Neuronal stem cell (in vitro differentiated cells): Measurements from ENCODE around the gene GIPC3.

Experiments used
- DNase-seq: peaks from one replicate; pipeline ENCODE4 v3.0.0-alpha.2; 2013; ENCODE audit warnings: low spot score
- H2AFZ ChIP-seq: one replicate; pipeline ENCODE4 v1.6.1; 2013; ENCODE audit warnings: mild to moderate bottlenecking, low read length, inconsistent platforms
- H2AK5ac ChIP-seq: 2 replicates; pipeline ENCODE4 v1.6.1; 2013; ENCODE audit warnings: low read depth, mild to moderate bottlenecking, inconsistent platforms, low read length, moderate library complexity, mixed read lengths
- H2BK120ac ChIP-seq: 2 replicates; pipeline ENCODE4 v1.6.1; 2013; ENCODE audit warnings: low read depth, mild to moderate bottlenecking, inconsistent platforms, low read length, moderate library complexity, mixed read lengths
- H2BK12ac ChIP-seq: one replicate; pipeline ENCODE4 v1.6.1; 2013; ENCODE audit warnings: low read length, inconsistent platforms
- H2BK15ac ChIP-seq: 2 replicates; pipeline ENCODE4 v1.6.1; 2013; ENCODE audit warnings: mild to moderate bottlenecking, low read length, inconsistent platforms, mixed read lengths
- H2BK5ac ChIP-seq: one replicate; pipeline ENCODE4 v1.6.1; 2013; ENCODE audit warnings: inconsistent platforms, mild to moderate bottlenecking, low read length, moderate library complexity
- H3K14ac ChIP-seq: one replicate; pipeline ENCODE4 v1.6.1; 2013; ENCODE audit warnings: low read length, inconsistent platforms
- H3K18ac ChIP-seq: 2 replicates; pipeline ENCODE4 v1.6.1; 2013; ENCODE audit warnings: low read length, inconsistent platforms
- H3K23ac ChIP-seq: 2 replicates; pipeline ENCODE4 v1.6.1; 2013; ENCODE audit warnings: low read depth, mild to moderate bottlenecking, mixed read lengths, low read length, inconsistent platforms; ENCODE audit not compliant: poor library complexity
- H3K27ac ChIP-seq: replicated peaks from 3 replicates; pipeline ENCODE4 v1.5.1; 2013; ENCODE audit warnings: low read length, inconsistent platforms
- H3K27me3 ChIP-seq, 3 experiments: 2 replicates each; pipeline ENCODE4 v1.6.1; 2013; ENCODE audit warnings: low read length in 3 of 3, mild to moderate bottlenecking in 2 of 3, inconsistent platforms in 1 of 3, low read depth in 1 of 3, mixed read lengths in 1 of 3, moderate library complexity in 1 of 3; ENCODE audit not compliant: control insufficient read depth in 3 of 3, insufficient read depth in 3 of 3
- H3K36me3 ChIP-seq, 2 donors: replicated peaks in 1 of 2; 2 replicates each; pipeline ENCODE4 v1.6.1; 2013; ENCODE audit warnings: low read length in 2 of 2; ENCODE audit not compliant: control insufficient read depth in 2 of 2, insufficient read depth in 2 of 2
- H3K4ac ChIP-seq: 2 replicates; pipeline ENCODE4 v1.6.1; 2013; ENCODE audit warnings: inconsistent platforms, mild to moderate bottlenecking, low read length, moderate library complexity
- H3K4me1 ChIP-seq, 2 donors: 1 replicate in 1 of 2; 2 replicates in 1 of 2; pipeline ENCODE4 v1.6.1; 2013; ENCODE audit warnings: low read length in 2 of 2, low read depth in 1 of 2; ENCODE audit not compliant: control insufficient read depth in 2 of 2, insufficient read depth in 1 of 2
- H3K4me2 ChIP-seq: one replicate; pipeline ENCODE4 v1.6.1; 2013; ENCODE audit warnings: mild to moderate bottlenecking, low read length, inconsistent platforms; ENCODE audit not compliant: insufficient read depth, poor library complexity, severe bottlenecking
- H3K4me3 ChIP-seq, 2 donors: 2 replicates each; pipeline ENCODE4 v1.5.1; 2013; ENCODE audit warnings: low read length in 2 of 2, mild to moderate bottlenecking in 2 of 2, inconsistent platforms in 1 of 2, moderate library complexity in 1 of 2
- H3K79me1 ChIP-seq: one replicate; pipeline ENCODE4 v1.6.1; 2013; ENCODE audit warnings: low read depth, mild to moderate bottlenecking, inconsistent platforms, low read length, moderate library complexity
- H3K9ac ChIP-seq: one replicate; pipeline ENCODE4 v1.6.1; 2013; ENCODE audit warnings: mild to moderate bottlenecking, low read depth, low read length, inconsistent platforms; ENCODE audit not compliant: poor library complexity
- H3K9me3 ChIP-seq, 2 donors: replicated peaks in 1 of 2; 2 replicates each; pipeline versions ENCODE3 to v1.6.1; 2013; ENCODE audit warnings: low read length in 2 of 2, mild to moderate bottlenecking in 2 of 2, inconsistent platforms in 1 of 2, low read depth in 1 of 2, mixed read lengths in 1 of 2, moderate library complexity in 1 of 2; ENCODE audit not compliant: control insufficient read depth in 2 of 2, insufficient read depth in 1 of 2
- H4K8ac ChIP-seq: one replicate; pipeline ENCODE4 v1.6.1; 2013; ENCODE audit warnings: low read depth, mild to moderate bottlenecking, inconsistent platforms, low read length, moderate library complexity
- H4K91ac ChIP-seq: one replicate; pipeline ENCODE4 v1.6.1; 2013; ENCODE audit warnings: low read length, low read depth, mild to moderate bottlenecking, inconsistent platforms; ENCODE audit not compliant: poor library complexity
- WGBS, 2 donors: extraction: QIAGEN DNeasy Blood & Tissue Kit; methylation state at CpG; one replicate each; pipeline ENCODE4 v1.1.7; 2013; ENCODE audit warnings: missing lambda C conversion rate in 2 of 2, mixed read lengths in 1 of 2; ENCODE audit not compliant: insufficient read length in 2 of 2, insufficient replicate concordance in 1 of 2; ENCODE audit errors: extremely low coverage in 2 of 2; 5-methylcytosine and 5-hydroxymethylcytosine counted together

The GIPC3 gene

GRCh38 chr19:3599776-3600187 is 14.5 kb downstream of the GIPC3 start:
- Histone ChIP-seq H2AK5ac (peak overlapping the region; percentile 63), H3K36me3 (no peaks in the 10 kb centered on the region), H2BK12ac (no peak overlapping the region), H3K9me3 (peaks cover 0 to 2% of the 10 kb centered on the region in 2 donors), H3K18ac (peak overlapping the region; percentile 28), H3K4ac (no peak overlapping the region), H2BK120ac (no peak overlapping the region), H2AFZ (peak overlapping the region; percentile 22), H3K79me1 (no peaks in the 10 kb centered on the region), H3K27me3 (peaks cover 0 to 5% (median 0%) of the 10 kb centered on the region in 3 experiments), H4K8ac (peak overlapping the region; percentile 65), H3K9ac (no peak overlapping the region), H3K14ac (peak overlapping the region; percentile 8), H4K91ac (no peak overlapping the region), H3K23ac (peak overlapping the region; percentile 65), H3K4me1 (no peaks in the 10 kb centered on the region), H2BK15ac (no peak overlapping the region), H3K4me2 (no peak overlapping the region), H3K4me3 (no peak overlapping the region), H3K27ac (no peak overlapping the region), H2BK5ac (peak overlapping the region; percentile 24)
- no peak for DNase-seq
- no CpG with 5 or more reads among the region's 28 CpGs for WGBS, 2 donors

- Histone ChIP-seq H3K4me2 (no peak overlapping the region), H4K91ac (no peak overlapping the region), H3K18ac (no peak overlapping the region), H2AK5ac (no peak overlapping the region), H3K9me3 (peaks cover 0 to 2% of the 10 kb centered on the region in 2 donors), H3K14ac (no peak overlapping the region), H3K4me1 (peaks cover 0 to 2% of the 10 kb centered on the region in 2 donors), H3K79me1 (no peaks in the 10 kb centered on the region), H2BK120ac (no peak overlapping the region), H3K4me3 (no peak overlapping the region), H3K23ac (no peak overlapping the region), H3K9ac (no peak overlapping the region), H3K36me3 (no peaks in the 10 kb centered on the region), H4K8ac (no peak overlapping the region), H2BK5ac (no peak overlapping the region), H3K4ac (no peak overlapping the region), H3K27ac (no peak overlapping the region), H2BK15ac (no peak overlapping the region), H3K27me3 (peaks cover 0 to 18% (median 12%) of the 10 kb centered on the region in 3 experiments), H2AFZ (no peak overlapping the region), H2BK12ac (no peak overlapping the region)
- no CpG with 5 or more reads among the region's 12 CpGs for WGBS, 2 donors
- no peak for DNase-seq
Observed at GRCh38 chr19:3601021-3601420, 15.7 kb downstream of the GIPC3 start.

GRCh38 chr19:3603121-3603811 is 18.0 kb downstream of the GIPC3 start:
- H2BK120ac ChIP-seq, result no peak overlapping the region
- peak overlapping the region; percentile 73 for H3K23ac ChIP-seq
- H2AK5ac ChIP-seq, result peak overlapping the region; percentile 70
- H3K14ac ChIP-seq, result no peak overlapping the region
- no peak overlapping the region for H3K4ac ChIP-seq
- peaks cover 3 to 29% (median 28%) of the 10 kb centered on the region in 3 experiments for H3K27me3 ChIP-seq
- H2AFZ ChIP-seq, result no peak overlapping the region
- no peak overlapping the region for H4K91ac ChIP-seq
- H3K18ac ChIP-seq, result peak overlapping the region; percentile 13
- H3K9me3 ChIP-seq, result no peaks in the 10 kb centered on the region
- no peaks in the 10 kb centered on the region for H3K79me1 ChIP-seq
- no CpG with 5 or more reads among the region's 23 CpGs for WGBS, 2 donors
- no peak overlapping the region for H3K4me3 ChIP-seq
- no peak overlapping the region for H2BK5ac ChIP-seq
- H3K9ac ChIP-seq, result no peak overlapping the region
- no peak overlapping the region for H3K27ac ChIP-seq
- no peak overlapping the region for H2BK12ac ChIP-seq
- no peaks in the 10 kb centered on the region for H3K36me3 ChIP-seq
- DNase-seq, result no peak
- no peak overlapping the region for H3K4me2 ChIP-seq
- no peak overlapping the region for H2BK15ac ChIP-seq
- peaks cover 5 to 16% of the 10 kb centered on the region in 2 donors for H3K4me1 ChIP-seq
- no peak overlapping the region for H4K8ac ChIP-seq

GRCh38 chr19:3604227-3604986 is 19.1 kb downstream of the GIPC3 start:
- Histone ChIP-seq H2BK120ac (no peak overlapping the region), H3K14ac (no peak overlapping the region), H2BK12ac (no peak overlapping the region), H3K9me3 (no peaks in the 10 kb centered on the region), H3K23ac (peak overlapping the region; percentile 73), H3K18ac (peak overlapping the region; percentile 38), H2BK5ac (no peak overlapping the region), H3K9ac (no peak overlapping the region), H4K8ac (peak overlapping the region; percentile 86), H2AFZ (no peak overlapping the region), H2BK15ac (no peak overlapping the region), H2AK5ac (peak overlapping the region; percentile 1), H3K4ac (no peak overlapping the region), H3K36me3 (no peaks in the 10 kb centered on the region), H3K79me1 (no peaks in the 10 kb centered on the region), H3K4me3 (no peak overlapping the region), H4K91ac (no peak overlapping the region), H3K4me2 (no peak overlapping the region), H3K27ac (no peak overlapping the region), H3K4me1 (peaks cover 5 to 18% of the 10 kb centered on the region in 2 donors), H3K27me3 (peaks cover 3 to 29% (median 28%) of the 10 kb centered on the region in 3 experiments)
- WGBS, 2 donors, result no CpG with 5 or more reads among the region's 27 CpGs
- DNase-seq, result no peak
